Lung (tissue), 12 donors: Measurements from ENCODE around the gene ERC2. TPM values are rescaled to one million over a fixed set of nuclear protein-coding genes. Genes with fewer than 3 reads are reported as not detected.

Experiments
- ATAC-seq: fragments of 200-7000 bp; cut with Tn5 transposase; one replicate; pipeline ENCODE4 v1.9.1; 2020; ENCODE audit warnings: moderate number of reproducible peaks; ENCODE audit not compliant: insufficient read depth, low FRiP score
- DNase-seq, 3 donors: peaks; one replicate each; pipeline ENCODE4 v3.0.0-alpha.2; 2013 to 2017
- H3K27ac ChIP-seq, 2 donors: one replicate each; pipeline ENCODE4 v1.5.1; 2013; ENCODE audit warnings: mild to moderate bottlenecking in 2 of 2, moderate library complexity in 2 of 2, control low read depth in 1 of 2, inconsistent platforms in 1 of 2, low read depth in 1 of 2, low read length in 1 of 2
- H3K27me3 ChIP-seq, 3 donors: one replicate each; pipeline ENCODE4 v1.5.1; 2013; ENCODE audit warnings: low read length in 2 of 3; ENCODE audit not compliant: control insufficient read depth in 3 of 3, insufficient read depth in 3 of 3
- H3K36me3 ChIP-seq, 4 donors: one replicate each; pipeline ENCODE4 v1.5.1; 2013; ENCODE audit warnings: low read length in 4 of 4, mild to moderate bottlenecking in 1 of 4, moderate library complexity in 1 of 4; ENCODE audit not compliant: control insufficient read depth in 4 of 4, insufficient read depth in 4 of 4
- H3K4me1 ChIP-seq, 5 donors: one replicate each; pipeline ENCODE4 v1.5.1; 2013; ENCODE audit warnings: low read length in 5 of 5, mild to moderate bottlenecking in 2 of 5, moderate library complexity in 1 of 5; ENCODE audit not compliant: control insufficient read depth in 5 of 5, insufficient read depth in 5 of 5
- H3K4me3 ChIP-seq: one replicate; pipeline ENCODE4 v1.5.1; 2013; ENCODE audit warnings: mild to moderate bottlenecking, control low read depth, moderate library complexity
- H3K9ac ChIP-seq, 2 donors: one replicate each; pipeline ENCODE4 v1.5.1; 2013; ENCODE audit warnings: low read length in 2 of 2, control low read depth in 1 of 2; ENCODE audit not compliant: insufficient read depth in 1 of 2
- H3K9me3 ChIP-seq, 4 donors: one replicate each; pipeline ENCODE4 v1.5.1; 2013; ENCODE audit warnings: low read length in 3 of 4, mild to moderate bottlenecking in 1 of 4, moderate library complexity in 1 of 4; ENCODE audit not compliant: control insufficient read depth in 4 of 4, insufficient read depth in 3 of 4
- WGBS, 2 donors: extraction: QIAGEN DNeasy Blood & Tissue Kit; methylation state at CpG; one replicate each; pipeline ENCODE4 v1.1.7; 2013; 5-methylcytosine and 5-hydroxymethylcytosine counted together
- polyA plus RNA-seq, 2 donors: library from polyadenylated mRNA; stranded (reverse); fragments of 200-250 nt; gene quantifications; one replicate each; pipeline ENCODE4 v1.2.1, GENCODE V29; 2013
- total RNA-seq, 2 donors: library from RNA; depleted of rRNA in 1 of 2; stranded (reverse); fragments of >200 nt in 1 of 2; gene quantifications; one replicate each; pipeline ENCODE4 v1.2.1, GENCODE V29; 2014 to 2021
- TF ChIP-seq, protein P1 (sequence below): IDR thresholded peaks from 2 replicates; pipeline ENCODE4 v1.5.1; 2012; ENCODE audit warnings: mild to moderate bottlenecking; ENCODE audit errors: control extremely low read depth, extremely low read depth
- donor health status: control.
- donor health status: control.
- donor health status: Bipolar disorder and iron deficiency.
- donor health status: healthy.
- donor health status: DM: yes; HTN: yes; CAD: no.

ERC2 gene
- total and polyA plus RNA-seq, 4 donors, result 0.20 to 3.5 (median 0.97) TPM

DNA sequence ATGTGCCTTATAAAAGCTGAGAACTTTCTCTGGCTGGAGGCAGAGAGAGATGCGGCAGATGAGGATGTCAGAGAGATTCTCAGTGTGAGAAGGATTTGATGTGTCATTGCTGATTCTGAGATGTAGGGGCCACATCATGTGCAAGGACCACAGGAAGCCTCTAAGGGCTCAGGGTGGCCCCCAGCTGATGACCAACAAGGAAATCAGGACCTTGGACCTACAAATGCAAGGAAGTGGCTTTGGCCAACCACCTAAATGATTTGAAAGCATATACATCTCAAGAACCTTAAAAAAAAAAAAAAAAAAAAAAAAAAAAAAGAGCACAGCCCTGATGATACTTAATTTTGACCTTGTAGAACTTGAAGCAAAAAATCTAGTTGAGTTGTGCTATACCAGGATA, 282.4 kb downstream of the ERC2 start:
- Histone ChIP-seq H3K4me3 (no peak overlapping the region), H3K4me1 (no peaks in the 10 kb centered on the region), H3K36me3 (no peaks in the 10 kb centered on the region), H3K27ac (no peak overlapping the region), H3K27me3 (peaks cover 0 to 4% (median 0%) of the 10 kb centered on the region in 3 donors), H3K9ac (no peak overlapping the region), H3K9me3 (peaks cover 0 to 2% (median 0%) of the 10 kb centered on the region in 4 donors)
- TF ChIP-seq, protein P1, sequence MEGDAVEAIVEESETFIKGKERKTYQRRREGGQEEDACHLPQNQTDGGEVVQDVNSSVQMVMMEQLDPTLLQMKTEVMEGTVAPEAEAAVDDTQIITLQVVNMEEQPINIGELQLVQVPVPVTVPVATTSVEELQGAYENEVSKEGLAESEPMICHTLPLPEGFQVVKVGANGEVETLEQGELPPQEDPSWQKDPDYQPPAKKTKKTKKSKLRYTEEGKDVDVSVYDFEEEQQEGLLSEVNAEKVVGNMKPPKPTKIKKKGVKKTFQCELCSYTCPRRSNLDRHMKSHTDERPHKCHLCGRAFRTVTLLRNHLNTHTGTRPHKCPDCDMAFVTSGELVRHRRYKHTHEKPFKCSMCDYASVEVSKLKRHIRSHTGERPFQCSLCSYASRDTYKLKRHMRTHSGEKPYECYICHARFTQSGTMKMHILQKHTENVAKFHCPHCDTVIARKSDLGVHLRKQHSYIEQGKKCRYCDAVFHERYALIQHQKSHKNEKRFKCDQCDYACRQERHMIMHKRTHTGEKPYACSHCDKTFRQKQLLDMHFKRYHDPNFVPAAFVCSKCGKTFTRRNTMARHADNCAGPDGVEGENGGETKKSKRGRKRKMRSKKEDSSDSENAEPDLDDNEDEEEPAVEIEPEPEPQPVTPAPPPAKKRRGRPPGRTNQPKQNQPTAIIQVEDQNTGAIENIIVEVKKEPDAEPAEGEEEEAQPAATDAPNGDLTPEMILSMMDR, result no peak
- ATAC-seq (no peak), DNase-seq (no peak)
- 98 to 100% methylated on average over 1 of the region's 1 CpG for WGBS, 2 donors

DNA sequence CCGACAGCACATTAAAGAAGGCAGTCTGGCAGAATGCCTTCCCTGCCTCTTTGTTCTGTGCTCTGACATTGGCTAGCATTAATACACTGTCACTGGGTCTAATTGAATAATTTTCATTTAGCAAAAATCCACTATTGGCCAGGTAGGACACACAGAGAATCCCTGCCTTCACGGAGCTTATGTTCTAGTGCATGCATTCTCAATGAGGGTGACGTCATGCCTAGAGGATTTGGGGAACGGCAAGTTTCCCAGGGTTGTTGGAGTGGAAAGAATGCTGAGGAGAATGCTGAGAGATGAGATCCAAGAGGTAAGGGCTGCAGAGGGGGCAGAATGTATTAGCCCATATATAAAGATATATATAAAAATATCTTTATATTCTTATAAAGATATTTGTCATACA, 284.7 kb downstream of the ERC2 start:
- peaks cover 0 to 4% (median 0%) of the 10 kb centered on the region in 3 donors for H3K27me3 ChIP-seq
- no peak overlapping the region for H3K9ac ChIP-seq
- H3K9me3 ChIP-seq, result no peaks in the 10 kb centered on the region
- TF ChIP-seq, protein P1, result no peak
- WGBS, 2 donors, result 63 to 65% methylated on average over 4 of the region's 4 CpGs
- DNase-seq (peak in 1 of 3 donors; percentile 16), ATAC-seq (no peak)
- H3K27ac ChIP-seq, result no peak overlapping the region
- no peaks in the 10 kb centered on the region for H3K36me3 ChIP-seq
- no peaks in the 10 kb centered on the region for H3K4me1 ChIP-seq
- no peak overlapping the region for H3K4me3 ChIP-seq

DNA sequence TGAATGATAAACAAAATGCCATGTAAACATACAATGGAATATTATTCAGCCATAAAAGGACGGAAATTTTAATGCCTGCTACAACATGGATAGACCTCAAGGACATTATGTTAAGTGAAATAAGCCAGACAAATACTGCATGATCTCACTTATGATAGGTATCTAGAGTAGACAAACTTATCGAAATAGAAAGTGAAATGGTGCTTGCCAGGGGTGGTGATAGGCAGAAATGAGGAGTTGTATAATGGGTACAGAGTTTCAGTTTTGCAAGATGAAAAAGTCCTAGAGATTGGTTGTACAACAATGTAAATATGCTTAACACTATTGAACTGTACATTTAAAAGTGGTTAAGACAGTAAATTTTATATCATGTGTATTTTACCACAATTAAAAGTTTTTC, 287.8 kb downstream of the ERC2 start:
- ATAC-seq (no peak), DNase-seq (no peak)
- 84 to 87% methylated on average over 2 of the region's 2 CpGs for WGBS, 2 donors
- Histone ChIP-seq H3K27ac (no peak overlapping the region), H3K9ac (no peak overlapping the region), H3K4me1 (no peaks in the 10 kb centered on the region), H3K27me3 (no peaks in the 10 kb centered on the region), H3K9me3 (no peaks in the 10 kb centered on the region), H3K4me3 (no peak overlapping the region), H3K36me3 (no peaks in the 10 kb centered on the region)
- TF ChIP-seq, protein P1, result no peak

DNA sequence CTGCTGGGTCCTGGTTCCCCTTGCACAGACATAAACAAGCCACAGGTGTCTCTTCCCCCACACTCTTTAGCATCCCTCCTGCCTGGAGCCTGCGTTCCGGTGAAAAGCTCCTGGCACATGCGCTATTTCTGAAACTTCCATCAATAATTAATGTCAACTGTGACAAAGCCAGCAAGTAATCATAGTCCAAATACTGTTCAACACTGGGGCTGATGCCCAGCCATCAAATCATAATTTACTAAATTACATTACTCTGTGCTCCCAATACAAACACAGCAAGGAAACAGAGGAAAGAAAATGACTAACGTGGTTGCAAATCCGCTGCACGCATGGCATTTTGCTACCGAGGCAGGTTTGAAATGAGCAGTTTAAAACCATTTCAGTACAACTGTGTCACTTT, 294.7 kb downstream of the ERC2 start:
- H3K4me3 ChIP-seq, result no peak overlapping the region
- 87 to 92% methylated on average over 7 of the region's 7 CpGs for WGBS, 2 donors
- H3K36me3 ChIP-seq, result no peaks in the 10 kb centered on the region

More for the DNA sequence above, 294.7 kb downstream of the ERC2 start:
- ATAC-seq (no peak), DNase-seq (no peak)
- no peaks in the 10 kb centered on the region for H3K9me3 ChIP-seq
- H3K27ac ChIP-seq, result no peak overlapping the region
- no peak overlapping the region for H3K9ac ChIP-seq
- TF ChIP-seq, protein P1, result no peak
- peaks cover 0 to 6% (median 0%) of the 10 kb centered on the region in 3 donors for H3K27me3 ChIP-seq
- H3K4me1 ChIP-seq, result no peaks in the 10 kb centered on the region
